Stimulated activated CD4-positive, alpha-beta T cell treated with anti-CD3 and anti-CD28 coated beads, Interleukin-4, amount 100 ng/mL, for 1 hour (primary cell): ENCODE measurements around the gene GNG3.
A peak's percentile ranks its signal among the peaks of the same experiment; 100 is the strongest.
"Not testable (repeated sequence)": the region's sequence is repeated elsewhere in the genome, so short reads cannot be mapped to it uniquely, and the experiment has no call there.

Experiments used
- DNase-seq: peaks from one replicate; pipeline ENCODE4 v3.0.0-alpha.2; 2020

Gene GNG3

DNA sequence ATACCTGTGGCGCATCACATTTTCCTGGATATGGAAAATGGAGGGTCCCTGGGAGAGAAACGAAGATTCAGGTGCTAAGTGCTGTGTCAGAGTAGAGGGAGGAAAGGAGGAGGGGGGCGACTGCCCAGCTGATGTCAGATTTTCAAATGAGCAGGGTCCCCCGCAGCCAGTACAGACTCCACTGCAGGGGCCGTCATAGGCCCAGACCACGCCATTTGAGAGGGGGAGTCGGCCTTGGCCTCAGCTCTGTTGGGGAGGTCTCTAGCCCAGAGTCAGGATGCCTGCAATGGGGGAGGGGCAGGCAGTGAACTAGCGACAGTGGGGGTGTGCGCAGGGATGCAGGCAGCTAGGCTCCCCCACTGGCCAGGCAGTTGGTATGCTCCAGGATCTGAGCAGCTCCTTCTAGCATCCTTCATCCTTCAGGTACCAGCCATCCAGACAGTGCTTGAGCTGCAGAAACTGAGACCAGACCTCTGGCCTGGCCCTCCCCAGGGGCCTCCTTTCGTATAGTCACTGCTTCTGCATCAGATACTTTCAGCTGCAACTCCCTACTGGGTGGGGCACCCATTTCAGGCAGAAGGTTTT, at the start of gene GNG3, which contains the start of gene BSCL2:
GNG3 (plus strand) TSS at position 400 of the 585 bp plus-strand sequence. CDS start 620 bp downstream, outside the sequence.
BSCL2 (minus strand) TSS at position 148 of the 585 bp plus-strand sequence. CDS start 229 bp downstream, outside the sequence.
- DNase-seq: no peak

DNA sequence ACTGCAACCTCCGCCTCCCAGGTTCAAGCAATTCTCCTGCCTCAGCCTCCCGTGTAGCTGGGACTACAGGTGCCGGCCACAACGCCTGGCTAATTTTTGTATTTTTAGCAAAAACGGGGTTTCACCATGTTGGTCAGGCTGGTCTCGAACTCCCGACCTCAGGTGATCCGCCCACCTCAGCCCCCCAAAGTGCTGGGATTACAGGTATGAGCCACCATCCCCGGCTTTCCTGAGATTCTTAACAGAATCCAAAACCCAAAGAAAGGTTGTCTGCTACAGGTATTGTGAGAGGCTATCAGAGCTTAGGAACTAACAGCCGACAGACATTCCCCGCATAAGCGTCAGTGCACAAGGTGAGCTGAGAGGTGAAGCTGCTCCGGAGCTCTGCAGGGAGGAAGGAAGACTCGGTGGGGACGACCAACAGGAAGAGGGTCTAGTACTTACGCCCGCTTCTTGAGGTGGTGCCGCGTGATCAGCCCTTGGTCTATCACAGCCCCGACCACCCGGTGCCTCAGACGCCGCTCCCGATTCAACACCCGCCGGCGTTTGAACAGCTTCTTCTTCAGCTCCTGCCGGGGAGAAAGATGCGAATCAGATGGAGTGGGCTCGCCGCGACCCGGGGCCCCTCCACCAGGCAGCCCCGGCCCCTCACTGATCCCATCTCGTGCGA, 42.9 kb upstream of the GNG3 start:
- peak; percentile 53 for DNase-seq

- DNase-seq: peak; percentile 94
Measured at GRCh38 chr11:62665075-62665598, 42.3 kb upstream of the GNG3 start, which contains the start of the genes C11orf98 and CSKMT. TSS of gene C11orf98 (minus strand) at chr11:62665210. CDS start at chr11:62665169, 41 bp downstream. TSS of gene CSKMT (plus strand) at chr11:62665312. CDS start at chr11:62665880, 568 bp downstream.

- peak; percentile 70 for DNase-seq
Measured at GRCh38 chr11:62665599-62666258, 41.7 kb upstream of the GNG3 start.

DNA sequence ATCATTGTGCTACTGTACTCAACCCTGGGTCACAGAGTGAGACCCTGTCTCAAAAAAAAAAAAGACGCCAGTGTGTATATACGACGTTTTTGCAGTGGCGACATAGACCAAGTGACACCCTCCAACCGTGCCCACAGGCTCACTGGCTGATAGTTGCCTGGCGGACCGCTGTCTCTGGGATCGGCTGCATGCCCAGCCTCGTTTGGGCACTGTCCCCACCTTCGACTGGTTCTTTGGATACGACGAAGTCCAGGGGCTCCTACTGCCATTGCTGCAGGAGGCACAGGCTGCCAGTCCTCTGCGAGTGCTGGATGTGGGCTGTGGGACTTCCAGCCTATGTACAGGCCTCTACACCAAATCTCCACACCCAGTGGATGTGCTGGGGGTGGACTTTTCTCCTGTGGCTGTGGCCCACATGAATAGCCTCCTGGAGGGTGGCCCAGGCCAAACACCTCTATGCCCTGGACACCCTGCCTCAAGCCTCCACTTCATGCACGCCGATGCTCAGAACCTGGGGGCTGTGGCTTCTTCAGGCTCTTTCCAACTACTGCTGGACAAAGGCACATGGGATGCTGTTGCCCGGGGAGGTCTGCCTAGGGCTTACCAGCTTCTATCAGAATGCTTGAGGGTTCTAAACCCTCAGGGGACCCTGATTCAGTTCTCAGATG, 41.1 kb upstream of the GNG3 start:
- DNase-seq: peak; percentile 21

GRCh38 chr11:62667460-62667859, 40.0 kb upstream of the GNG3 start:
- no peak for DNase-seq

GRCh38 chr11:62669420-62670161, 37.9 kb upstream of the GNG3 start:
- DNase-seq: no peak

DNA sequence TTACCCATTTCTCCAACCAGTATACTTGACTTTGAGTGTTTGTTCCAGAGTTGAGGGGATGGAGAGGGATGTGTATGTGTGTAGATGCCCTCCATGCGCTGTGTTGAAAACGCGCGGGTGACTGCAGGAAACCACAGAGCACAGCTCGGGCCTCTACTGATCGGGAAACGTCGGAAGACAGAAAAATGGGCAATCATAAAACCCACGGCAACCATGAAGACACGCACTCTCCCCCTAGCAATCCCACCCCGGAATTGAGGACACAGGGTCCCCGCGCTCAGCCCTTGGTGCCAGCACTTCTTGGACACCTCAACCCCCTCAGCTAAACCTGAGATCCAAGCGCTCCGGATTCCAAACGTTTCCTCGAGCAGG, 36.3 kb upstream of the GNG3 start:
- no peak for DNase-seq

DNA sequence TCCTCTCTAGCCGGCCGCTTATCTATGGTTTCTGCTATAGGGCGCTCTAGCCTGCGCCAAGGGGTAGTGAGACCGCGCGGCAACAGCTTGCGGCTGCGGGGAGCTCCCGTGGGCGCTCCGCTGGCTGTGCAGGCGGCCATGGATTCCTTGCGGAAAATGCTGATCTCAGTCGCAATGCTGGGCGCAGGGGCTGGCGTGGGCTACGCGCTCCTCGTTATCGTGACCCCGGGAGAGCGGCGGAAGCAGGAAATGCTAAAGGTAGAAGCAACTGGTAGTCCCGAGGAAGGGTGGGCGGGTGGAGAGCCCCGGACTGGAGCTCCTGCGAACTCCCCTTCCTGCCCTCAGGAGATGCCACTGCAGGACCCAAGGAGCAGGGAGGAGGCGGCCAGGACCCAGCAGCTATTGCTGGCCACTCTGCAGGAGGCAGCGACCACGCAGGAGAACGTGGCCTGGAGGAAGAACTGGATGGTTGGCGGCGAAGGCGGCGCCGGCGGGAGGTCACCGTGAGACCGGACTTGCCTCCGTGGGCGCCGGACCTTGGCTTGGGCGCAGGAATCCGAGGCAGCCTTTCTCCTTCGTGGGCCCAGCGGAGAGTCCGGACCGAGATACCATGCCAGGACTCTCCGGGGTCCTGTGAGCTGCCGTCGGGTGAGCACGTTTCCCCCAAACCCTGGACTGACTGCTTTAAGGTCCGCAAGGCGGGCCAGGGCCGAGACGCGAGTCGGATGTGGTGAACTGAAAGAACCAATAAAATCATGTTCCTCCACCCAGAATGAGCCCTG, 35.7 kb upstream of the GNG3 start, which contains the start of the genes LBHD1 and UQCC3:
LBHD1 (minus strand) TSS at position 660 of the 782 bp plus-strand sequence. CDS start 2,236 bp downstream, outside the sequence.
UQCC3 (plus strand) TSS at position 66 of the 782 bp plus-strand sequence; CDS start at position 139, 73 bp downstream.
- peak; percentile 71 for DNase-seq

DNA sequence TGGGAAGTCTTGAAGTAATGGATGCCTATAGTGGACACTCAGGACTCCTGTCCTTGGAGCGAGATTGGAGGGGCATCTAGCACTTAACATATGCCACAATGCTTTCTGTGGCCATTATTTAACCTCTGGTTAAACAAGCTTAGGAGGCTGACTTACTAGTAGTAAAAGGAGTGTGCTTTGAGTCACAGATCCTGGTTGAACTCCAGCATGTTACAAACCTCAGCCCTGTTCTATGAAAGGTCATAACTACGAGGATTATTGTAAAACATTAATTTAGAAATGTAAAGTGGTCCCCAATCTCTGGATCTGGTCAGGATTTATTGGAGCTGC, 34.3 kb upstream of the GNG3 start:
- no peak for DNase-seq

- not testable (repeated sequence) for DNase-seq
Measured at GRCh38 chr11:62675415-62675814, 32.1 kb upstream of the GNG3 start.

GRCh38 chr11:62676698-62677097, 30.8 kb upstream of the GNG3 start:
- DNase-seq: no peak

DNA sequence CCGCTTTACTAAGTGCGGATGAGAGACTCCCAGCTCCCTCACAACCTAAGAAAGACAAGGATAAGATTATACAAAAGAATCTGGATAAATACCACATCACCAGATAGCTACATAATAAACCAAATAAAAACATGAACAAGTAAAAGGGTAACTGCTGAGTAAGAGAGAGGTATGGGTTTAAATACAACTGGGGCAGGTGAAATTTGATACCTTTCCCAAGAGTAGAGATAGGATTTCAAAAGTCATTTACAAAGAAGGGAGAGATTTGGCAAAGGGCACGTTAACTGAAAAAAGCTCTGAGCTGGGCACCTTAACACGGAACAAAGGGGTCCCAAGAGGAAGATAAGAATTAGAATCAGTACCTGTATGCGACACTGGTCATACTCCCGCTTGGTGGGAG, 30.3 kb upstream of the GNG3 start:
- DNase-seq: no peak

- DNase-seq: no peak
Measured at GRCh38 chr11:62677714-62678113, 29.8 kb upstream of the GNG3 start.

DNA sequence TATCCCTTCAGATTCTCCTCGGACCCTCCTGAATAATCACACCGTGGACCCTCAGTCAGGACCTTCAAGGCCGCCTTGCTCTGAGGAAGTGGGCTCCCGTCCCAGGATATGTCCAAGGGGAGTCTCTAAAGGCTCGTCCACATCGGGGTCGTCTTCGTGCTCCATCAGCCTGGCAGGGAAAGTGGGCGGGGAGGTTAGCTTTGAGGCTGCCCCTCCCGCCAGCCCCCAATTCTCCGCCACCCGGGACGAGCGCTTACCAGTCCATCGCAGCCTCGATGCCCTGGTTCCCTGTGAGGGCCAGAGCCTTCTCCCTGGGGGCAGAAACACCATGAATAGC, 29.1 kb upstream of the GNG3 start:
- DNase-seq: no peak

DNA sequence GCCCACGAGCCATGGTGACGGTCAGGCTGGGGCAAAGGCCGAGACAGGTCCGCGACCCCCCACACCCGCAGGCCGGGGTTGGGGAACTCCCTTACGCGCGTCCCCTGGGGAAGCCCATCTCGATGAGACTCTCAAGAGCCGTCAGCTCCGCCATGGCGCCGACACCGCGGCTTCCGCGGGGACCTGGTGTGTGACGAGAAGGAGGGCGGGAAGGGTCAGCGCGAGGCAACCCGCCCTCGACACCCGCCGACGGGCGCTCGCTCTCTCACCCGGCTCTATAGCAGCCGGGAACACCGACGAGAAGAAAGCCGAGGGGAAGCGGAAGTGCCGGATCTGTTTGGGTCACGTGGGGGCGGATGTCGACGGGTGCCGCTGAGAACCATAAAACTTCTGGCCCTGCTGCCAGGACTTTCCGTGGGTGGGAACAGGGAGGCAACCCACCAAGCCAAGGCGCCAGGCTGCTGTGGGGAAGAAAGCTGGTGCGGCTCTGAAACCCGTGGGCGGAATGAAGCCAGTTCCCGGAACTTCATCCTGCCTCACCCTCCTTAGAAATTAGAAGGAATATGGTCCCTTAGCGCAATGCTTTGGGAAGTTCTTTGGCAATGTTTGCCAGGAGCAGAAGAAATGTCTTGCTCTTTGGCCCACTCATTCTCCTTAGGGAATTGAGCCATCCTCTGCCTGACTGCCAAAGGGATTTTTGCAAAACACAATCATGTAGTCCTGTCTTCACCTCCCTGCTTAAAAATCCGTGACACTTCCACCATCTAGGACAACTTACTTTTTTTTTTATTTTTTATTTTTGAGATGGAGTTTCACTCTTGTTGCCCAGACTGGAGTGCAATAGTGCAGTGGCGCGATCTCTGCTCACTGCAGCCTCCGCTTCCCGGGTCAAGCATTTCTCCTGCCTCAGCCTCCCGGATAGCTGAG, 28.4 kb upstream of the GNG3 start, which contains the start of gene UBXN1:
UBXN1 (minus strand) TSS at position 304 of the 927 bp plus-strand sequence; CDS start at position 154, 150 bp downstream.
- DNase-seq: peak; percentile 85

DNA sequence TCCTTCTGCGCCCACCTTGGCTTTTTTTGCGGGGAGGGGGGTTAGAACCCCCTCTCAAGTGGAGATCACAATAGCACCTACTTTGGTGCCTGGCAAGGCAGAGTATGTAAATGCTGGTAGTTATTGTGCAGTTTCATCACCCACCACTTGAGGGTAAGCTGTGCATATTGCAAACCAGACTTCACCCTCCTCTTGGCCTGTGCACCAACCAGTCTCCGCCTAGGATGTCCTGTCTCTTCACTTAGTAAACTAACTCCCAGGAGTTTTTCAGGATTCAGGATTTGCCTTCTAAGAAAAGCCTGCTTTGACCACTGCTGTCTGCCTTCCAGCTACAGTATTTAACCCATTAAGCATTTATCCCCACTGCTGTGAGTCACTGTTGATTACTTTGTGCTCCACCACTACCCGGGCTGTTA, 26.6 kb upstream of the GNG3 start:
- no peak for DNase-seq

- no peak for DNase-seq
Measured at GRCh38 chr11:62682518-62682917, 25.0 kb upstream of the GNG3 start.

DNA sequence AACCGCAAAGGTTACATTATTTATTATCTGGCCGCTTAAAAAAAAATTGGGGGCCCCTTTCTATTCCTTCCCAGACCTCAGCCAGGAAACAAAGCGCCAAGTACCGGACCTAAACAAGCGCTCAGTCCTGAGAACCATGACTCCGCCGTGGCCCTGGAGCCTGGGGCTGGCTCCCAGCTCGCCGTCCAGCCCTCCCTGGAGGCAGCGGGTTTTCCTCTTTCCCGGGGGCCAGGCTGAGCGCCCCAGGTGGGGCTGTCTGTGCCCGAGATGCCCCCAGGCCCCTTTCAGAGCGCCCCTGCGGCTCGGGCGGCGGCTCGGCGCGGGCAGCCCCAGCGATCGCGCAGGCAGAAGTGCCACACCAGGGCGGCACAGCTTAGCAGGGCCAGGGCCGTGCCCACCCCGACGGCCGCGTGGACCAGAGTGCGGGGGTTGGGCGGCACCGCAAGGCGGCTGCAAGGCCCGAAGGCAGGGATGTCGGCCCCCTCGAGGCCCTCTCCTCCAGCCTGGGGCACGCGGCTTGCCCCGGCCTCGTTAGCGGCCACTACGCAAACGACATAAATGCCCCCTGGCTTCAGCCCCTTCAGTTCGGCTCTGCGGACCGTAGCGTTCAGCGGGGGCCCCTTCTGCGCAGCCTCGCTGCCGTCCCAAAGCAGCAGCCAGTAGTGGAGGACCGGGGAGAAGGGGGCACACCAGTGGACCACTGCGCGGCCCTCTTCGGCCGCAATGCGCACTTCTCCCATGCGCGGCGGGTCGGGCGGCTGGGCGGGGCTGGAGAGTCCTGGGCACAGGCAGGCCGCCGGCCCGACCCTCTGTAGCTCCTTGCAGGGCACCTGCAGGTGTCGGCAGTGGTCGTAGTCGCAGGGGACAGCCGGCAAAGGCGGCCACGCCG, 19.7 kb upstream of the GNG3 start:
- no peak for DNase-seq
